AG04449 (cell line): ENCODE results near the gene ANAPC15.

ENCODE experiments used
- CTCF ChIA-PET: fragments of 350-600 bp; formaldehyde crosslinking; extraction: SDS; loops from one replicate; lab custom pipeline; 2021; ENCODE audit warnings: antibody characterized with exemption; lab: Yijun Ruan, JAX
- POLR2A ChIA-PET: fragments of 400-600, 350-600 bp; formaldehyde crosslinking; extraction: SDS; loops from one replicate; lab custom pipeline; 2020; ENCODE audit warnings: antibody characterized with exemption, inconsistent platforms; lab: Yijun Ruan, JAX
- DNase-seq: peaks from one replicate; pipeline ENCODE4 v3.0.0-alpha.2; 2010; ENCODE audit warnings: low read depth, low spot score
- H3K4me3 ChIP-seq: 2 replicates; pipeline ENCODE4 v1.5.1; 2011; ENCODE audit warnings: low read depth, mild to moderate bottlenecking, control low read depth, low read length
- CTCF ChIP-seq: IDR thresholded peaks from one replicate; pipeline ENCODE4 v1.5.1; 2011; ENCODE audit warnings: mild to moderate bottlenecking, moderate library complexity, low read length, control low read depth, inconsistent platforms; ENCODE audit not compliant: insufficient read depth; ENCODE audit errors: missing control alignments

Gene ANAPC15

GRCh38 chr11:72102162-72102561, 10.3 kb downstream of the ANAPC15 start:
- no peak for TF ChIP-seq CTCF
- no peak for DNase-seq
- ChIA-PET CTCF (interaction anchor here (0.6 to 14.0 kb wide), 10 partner anchors 9 to 329 kb away, joined by 3 to 540 read pairs (median 10); no protein-coding TSS in a partner anchor), POLR2A (interaction anchor here (1.0 to 1.7 kb wide), 2 partner anchors 11 to 43 kb away, joined by 4 to 7 read pairs; no protein-coding TSS in a partner anchor)
- peak overlapping the region; percentile 78 for H3K4me3 ChIP-seq

GRCh38 chr11:72100462-72100861, 12.0 kb downstream of the ANAPC15 start:
- CTCF ChIA-PET: interaction anchor here (0.6 to 14.0 kb wide), 14 partner anchors 9 to 331 kb away, joined by 3 to 540 read pairs (median 8); no protein-coding TSS in a partner anchor
- POLR2A ChIA-PET: interaction anchor here (1.3 kb wide), 1 partner anchor 11 kb away, joined by 4 read pairs; no protein-coding TSS in a partner anchor
- no peak for DNase-seq

GRCh38 chr11:72100009-72100408, 12.5 kb downstream of the ANAPC15 start:
- no peak overlapping the region for H3K4me3 ChIP-seq
- POLR2A ChIA-PET: interaction anchor here (0.9 kb wide), 1 partner anchor 12 kb away, joined by 3 read pairs; no protein-coding TSS in a partner anchor
- no peak for DNase-seq
- no peak for TF ChIP-seq CTCF
- CTCF ChIA-PET: interaction anchor here (0.6 to 14.0 kb wide), 9 partner anchors 9 to 332 kb away, joined by 3 to 540 read pairs (median 6); no protein-coding TSS in a partner anchor

More at GRCh38 chr11:72100462-72100861, 12.0 kb downstream of the ANAPC15 start:
- TF ChIP-seq CTCF: no peak
- H3K4me3 ChIP-seq: no peak overlapping the region

GRCh38 chr11:72098741-72099140, 13.8 kb downstream of the ANAPC15 start:
- CTCF ChIA-PET: interaction anchor here (0.9 to 14.0 kb wide), 9 partner anchors 7 to 333 kb away, joined by 3 to 540 read pairs (median 6); partner anchors contain the start of gene ANAPC15
- H3K4me3 ChIP-seq: no peak overlapping the region
- POLR2A ChIA-PET: interaction anchor here (0.7 kb wide), 1 partner anchor 17 kb away, joined by 3 read pairs; no protein-coding TSS in a partner anchor
- no peak for TF ChIP-seq CTCF
- no peak for DNase-seq

GRCh38 chr11:72091292-72091691, 21.2 kb downstream of the ANAPC15 start:
- POLR2A ChIA-PET: interaction anchor here (0.6 to 1.8 kb wide), 5 partner anchors 9 to 69 kb away, joined by 3 to 5 read pairs (median 4); partner anchors contain the start of gene LAMTOR1
- no peak overlapping the region for H3K4me3 ChIP-seq
- TF ChIP-seq CTCF: peak; percentile 91
- CTCF ChIA-PET: interaction anchor here (0.5 to 14.0 kb wide), 30 partner anchors 9 to 339 kb away, joined by 3 to 540 read pairs (median 6); partner anchors contain the start of genes LAMTOR1 and TOMT
- DNase-seq: no peak
